Keratinocyte (primary cell): ENCODE measurements around the gene SRGN. TPM values are rescaled to one million over a fixed set of nuclear protein-coding genes. Genes with fewer than 3 reads are reported as not detected.

Experiments used
- DNase-seq: peaks from one replicate; pipeline ENCODE4 v3.0.0-alpha.2; 2011; ENCODE audit warnings: low read depth, missing footprints, low spot score
- FAIRE-seq: peaks from 2 replicates; lab custom pipeline; 2011; peaks lifted over from hg19 to GRCh38; lab: Jason Lieb, UNC
- H2AFZ ChIP-seq: 2 replicates; pipeline ENCODE4 v1.6.0; 2012; ENCODE audit warnings: low read length, control low read depth, inconsistent platforms; ENCODE audit not compliant: control insufficient read depth
- H3K27ac ChIP-seq: 2 replicates; pipeline ENCODE4 v1.5.1; 2011; ENCODE audit warnings: low read length; ENCODE audit not compliant: control insufficient read depth, insufficient read depth
- H3K27me3 ChIP-seq: 3 replicates; pipeline ENCODE4 v1.6.0; 2011; ENCODE audit warnings: low read length; ENCODE audit not compliant: control insufficient read depth, insufficient read depth; ENCODE audit errors: extremely low read depth
- H3K36me3 ChIP-seq, 2 experiments: 2 replicates in 1 of 2; 3 replicates in 1 of 2; pipeline ENCODE4 v1.5.1; 2011; ENCODE audit warnings: low read length in 2 of 2, mild to moderate bottlenecking in 1 of 2; ENCODE audit not compliant: control insufficient read depth in 2 of 2, insufficient read depth in 2 of 2; ENCODE audit errors: extremely low read depth in 1 of 2
- H3K4me1 ChIP-seq: 3 replicates; pipeline ENCODE4 v1.5.1; 2011; ENCODE audit warnings: low read length; ENCODE audit not compliant: control insufficient read depth, insufficient read depth; ENCODE audit errors: extremely low read depth
- H3K4me2 ChIP-seq: 3 replicates; pipeline ENCODE4 v1.6.0; 2011; ENCODE audit warnings: low read depth, low read length; ENCODE audit not compliant: control insufficient read depth, insufficient read depth; ENCODE audit errors: extremely low read depth
- H3K4me3 ChIP-seq, 3 experiments: fragments of 200-600 bp in 1 of 3; sonication (generic) in 1 of 3; 2 replicates in 2 of 3; 3 replicates in 1 of 3; pipeline ENCODE4 v1.5.1; 2011 to 2016; ENCODE audit warnings: low read length in 3 of 3, mild to moderate bottlenecking in 3 of 3, control low read depth in 2 of 3, inconsistent platforms in 1 of 3, low read depth in 1 of 3, mixed read lengths in 1 of 3, mixed run types in 1 of 3, moderate library complexity in 1 of 3; ENCODE audit not compliant: control insufficient read depth in 2 of 3, insufficient read depth in 2 of 3; ENCODE audit errors: extremely low read depth in 1 of 3
- H3K79me2 ChIP-seq: 2 replicates; pipeline ENCODE4 v1.6.0; 2012; ENCODE audit warnings: low read length; ENCODE audit not compliant: control insufficient read depth, insufficient read depth
- H3K9ac ChIP-seq: 3 replicates; pipeline ENCODE4 v1.6.0; 2011; ENCODE audit warnings: low read length; ENCODE audit not compliant: control insufficient read depth, insufficient read depth; ENCODE audit errors: extremely low read depth
- H3K9me1 ChIP-seq: 3 replicates; pipeline ENCODE4 v1.6.0; 2011; ENCODE audit warnings: low read length; ENCODE audit not compliant: control insufficient read depth, insufficient read depth; ENCODE audit errors: extremely low read depth
- H3K9me3 ChIP-seq: 2 replicates; pipeline ENCODE4 v1.5.1; 2012; ENCODE audit warnings: low read depth, low read length; ENCODE audit not compliant: control insufficient read depth
- H4K20me1 ChIP-seq: 3 replicates; pipeline ENCODE4 v1.6.0; 2011; ENCODE audit warnings: low read length; ENCODE audit not compliant: control insufficient read depth, insufficient read depth; ENCODE audit errors: extremely low read depth
- EZH2 ChIP-seq: IDR thresholded peaks from one replicate; pipeline ENCODE4 v1.6.1; 2012; ENCODE audit warnings: inconsistent platforms, mild to moderate bottlenecking, low read length, moderate library complexity
- dilution Hi-C: fragments of 300-500 bp; cut with MboI; formaldehyde crosslinking; loops from one replicate; pipeline ENCODE4 v1.7.0; 2020; ENCODE audit warnings: low sequenced_read_pairs; ENCODE audit not compliant: extremely low pct_ligation_motif_present
- polyA plus RNA-seq, 5 experiments: library from polyadenylated mRNA; depleted of rRNA in 3 of 5; stranded (reverse) in 3 of 5; stranded (forward) in 1 of 5; unstranded in 1 of 5; fragments of >200 nt; gene quantifications; 1 replicate in 1 of 5; 2 replicates in 3 of 5; 3 replicates in 1 of 5; pipeline versions ENCODE4 v1.2.1 to v1.2.3, GENCODE V29; 2011 to 2012; ENCODE audit warnings: missing spikeins in 2 of 5, low read depth in 1 of 5, low replicate concordance in 1 of 5
- TF ChIP-seq, protein P1 (sequence below), 3 experiments: IDR thresholded peaks in 1 of 3; conservative IDR thresholded peaks in 1 of 3; optimal IDR thresholded peaks in 1 of 3; 2 replicates in 2 of 3; 3 replicates in 1 of 3; pipeline versions ENCODE3 to v1.5.1; 2011; ENCODE audit warnings: low read length in 3 of 3, mild to moderate bottlenecking in 3 of 3, moderate library complexity in 2 of 3, control low read depth in 1 of 3, inconsistent platforms in 1 of 3; ENCODE audit not compliant: insufficient read depth in 2 of 3; ENCODE audit errors: extremely low read depth in 1 of 3

SRGN gene
- polyA plus RNA-seq, 1 donor (not counting 4 experiments of a cell fraction or from before 2014, with no cell fraction given): 2.1 TPM

DNA sequence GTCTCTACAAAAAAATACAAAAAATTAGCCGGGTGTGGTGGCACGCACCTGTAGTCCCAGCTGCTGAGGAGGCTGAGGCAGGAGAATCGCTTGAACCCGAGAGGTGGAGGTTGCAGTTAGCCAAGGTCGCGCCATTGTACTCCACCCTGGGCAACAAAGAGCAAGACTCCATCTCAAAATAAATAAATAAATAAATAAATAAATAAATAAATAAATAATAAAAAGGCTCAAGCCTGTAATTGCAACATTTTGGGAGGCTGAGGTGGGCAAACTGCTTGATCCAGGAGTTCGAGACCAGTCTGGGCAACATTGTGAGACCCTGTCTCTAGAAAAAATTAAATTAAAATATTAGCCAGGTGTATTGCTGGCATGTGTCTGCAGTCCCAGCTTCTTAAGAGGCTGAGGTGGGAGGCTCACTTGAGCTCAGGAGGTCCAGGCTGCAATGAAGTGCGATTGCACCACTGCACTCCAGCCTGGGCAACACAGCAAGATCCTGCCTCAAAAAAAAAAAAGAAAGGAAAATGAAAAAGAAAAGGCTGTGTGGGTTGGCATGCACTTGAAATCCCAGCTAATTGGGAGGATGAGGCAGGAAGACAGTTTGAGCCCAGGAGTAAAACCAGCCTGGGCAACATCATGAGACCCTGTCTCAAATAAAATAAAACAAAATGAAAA lies 27.6 kb upstream of the SRGN start:
- Histone ChIP-seq H3K27me3 (peaks cover 9% of the 10 kb centered on the region), H3K27ac (no peak overlapping the region), H4K20me1 (no peaks in the 10 kb centered on the region), H3K36me3 (no peaks in the 10 kb centered on the region), H3K4me2 (no peak overlapping the region), H2AFZ (no peak overlapping the region), H3K9ac (no peak overlapping the region), H3K9me3 (no peaks in the 10 kb centered on the region), H3K9me1 (no peaks in the 10 kb centered on the region), H3K79me2 (no peaks in the 10 kb centered on the region), H3K4me3 (no peak overlapping the region), H3K4me1 (peaks cover 18% of the 10 kb centered on the region)
- TF ChIP-seq, protein P1, sequence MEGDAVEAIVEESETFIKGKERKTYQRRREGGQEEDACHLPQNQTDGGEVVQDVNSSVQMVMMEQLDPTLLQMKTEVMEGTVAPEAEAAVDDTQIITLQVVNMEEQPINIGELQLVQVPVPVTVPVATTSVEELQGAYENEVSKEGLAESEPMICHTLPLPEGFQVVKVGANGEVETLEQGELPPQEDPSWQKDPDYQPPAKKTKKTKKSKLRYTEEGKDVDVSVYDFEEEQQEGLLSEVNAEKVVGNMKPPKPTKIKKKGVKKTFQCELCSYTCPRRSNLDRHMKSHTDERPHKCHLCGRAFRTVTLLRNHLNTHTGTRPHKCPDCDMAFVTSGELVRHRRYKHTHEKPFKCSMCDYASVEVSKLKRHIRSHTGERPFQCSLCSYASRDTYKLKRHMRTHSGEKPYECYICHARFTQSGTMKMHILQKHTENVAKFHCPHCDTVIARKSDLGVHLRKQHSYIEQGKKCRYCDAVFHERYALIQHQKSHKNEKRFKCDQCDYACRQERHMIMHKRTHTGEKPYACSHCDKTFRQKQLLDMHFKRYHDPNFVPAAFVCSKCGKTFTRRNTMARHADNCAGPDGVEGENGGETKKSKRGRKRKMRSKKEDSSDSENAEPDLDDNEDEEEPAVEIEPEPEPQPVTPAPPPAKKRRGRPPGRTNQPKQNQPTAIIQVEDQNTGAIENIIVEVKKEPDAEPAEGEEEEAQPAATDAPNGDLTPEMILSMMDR (optimal IDR thresholded peaks at IDR 0.05 in 1 of 3, IDR thresholded peaks at IDR 0.05 in 1 of 3, conservative IDR thresholded peaks at IDR 0.05 in 1 of 3; ENCODE audit: extremely low read depth in 1 of 3, insufficient read depth in 2 of 3, low read length in 3 of 3): no peak
- no peak for DNase-seq
- dilution Hi-C loops: no loop called here
- no peak for FAIRE-seq

- H3K9me3 ChIP-seq: no peaks in the 10 kb centered on the region
- no peak for FAIRE-seq
- dilution Hi-C loops: no loop called here
- H3K79me2 ChIP-seq: no peaks in the 10 kb centered on the region
- H3K4me2 ChIP-seq: peak overlapping the region; percentile 19
- DNase-seq: no peak
- H4K20me1 ChIP-seq: no peaks in the 10 kb centered on the region
- peak overlapping the region; percentile 18 for H3K9ac ChIP-seq
- H3K27me3 ChIP-seq: peaks cover 9% of the 10 kb centered on the region
- no peaks in the 10 kb centered on the region for H3K36me3 ChIP-seq
- peak overlapping the region; percentile 18 for H3K27ac ChIP-seq
- H3K4me1 ChIP-seq: peaks cover 28% of the 10 kb centered on the region
- no peaks in the 10 kb centered on the region for H3K9me1 ChIP-seq
- H3K4me3 ChIP-seq: no peak overlapping the region
- no peak overlapping the region for H2AFZ ChIP-seq
- no peak for TF ChIP-seq EZH2
- TF ChIP-seq, protein P1 (optimal IDR thresholded peaks at IDR 0.05 in 1 of 3, IDR thresholded peaks at IDR 0.05 in 1 of 3, conservative IDR thresholded peaks at IDR 0.05 in 1 of 3; ENCODE audit: extremely low read depth in 1 of 3, insufficient read depth in 2 of 3, low read length in 3 of 3): no peak
These were observed 26.4 kb upstream of the SRGN start for GRCh38 chr10:69061305-69062161.
